Erythroblast (primary cell): ENCODE data around the gene FBXO11.

ENCODE experiments used
- GATA1 ChIP-seq: IDR thresholded peaks from 2 replicates; pipeline ENCODE4 v1.6.1; 2011; ENCODE audit warnings: low read depth, mild to moderate bottlenecking, control low read depth, low read length, moderate library complexity
- POLR2A ChIP-seq: IDR thresholded peaks from 2 replicates; pipeline ENCODE4 v1.6.1; 2011; ENCODE audit warnings: mild to moderate bottlenecking, low read length

GRCh38 chr2:47899915-47900816, 6.1 kb downstream of the FBXO11 start:
- TF ChIP-seq POLR2A (peak; percentile 16), GATA1 (no peak)
